HG02610 (cell line): ENCODE results near the gene PRR20G.

Source experiments
- ATAC-seq: cut with Tn5 transposase; IDR thresholded peaks from one replicate; pipeline ENCODE4 v1.9.1; 2021; ENCODE audit warnings: mild to moderate bottlenecking, moderate library complexity; ENCODE audit not compliant: unreplicated experiment

The PRR20G gene

GRCh38 chr3:127237835-127238234, 50.0 kb downstream of the PRR20G start:
- ATAC-seq: no peak

GRCh38 chr3:127235706-127236105, 52.1 kb downstream of the PRR20G start:
- no peak for ATAC-seq

GRCh38 chr3:127234778-127235177, 53.1 kb downstream of the PRR20G start:
- no peak for ATAC-seq
